Measurements from ENCODE around the gene CDH22.

Gene CDH22

GRCh38 chr20:46311039-46311650 is 2.8 kb upstream of the CDH22 start:
- no peak overlapping the region for H3K4me3 ChIP-seq (ENCODE audit: low read depth, low read length)
- TF ChIP-seq CTCF (IDR thresholded peaks at IDR 0.05; ENCODE audit: borderline replicate concordance, insufficient read depth, low read depth, low read length) = no peak

GRCh38 chr20:46309945-46310344 is 1.6 kb upstream of the CDH22 start:
- TF ChIP-seq CTCF (IDR thresholded peaks at IDR 0.05; ENCODE audit: borderline replicate concordance, insufficient read depth, low read depth, low read length) = no peak
- no peak overlapping the region for H3K4me3 ChIP-seq (ENCODE audit: low read depth, low read length)

DNA sequence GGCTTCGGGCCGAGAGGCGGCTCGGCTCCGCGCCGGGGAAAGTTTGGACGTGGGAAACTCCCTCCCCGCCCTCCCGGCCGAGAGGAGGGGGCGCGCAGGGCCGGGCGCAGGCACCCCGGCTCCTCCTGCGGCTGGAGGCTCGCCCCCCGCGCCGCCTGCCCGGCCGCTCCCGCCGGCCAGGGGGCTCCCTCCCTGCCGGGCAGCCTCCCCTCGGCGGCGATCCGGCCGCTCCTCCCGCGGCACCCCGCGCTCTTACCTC is 370 bp downstream of the CDH22 start:
- no peak for TF ChIP-seq CTCF (IDR thresholded peaks at IDR 0.05; ENCODE audit: borderline replicate concordance, insufficient read depth, low read depth, low read length)
- no peak overlapping the region for H3K4me3 ChIP-seq (ENCODE audit: low read depth, low read length)

GRCh38 chr20:46307139-46307998 is 929 bp downstream of the CDH22 start:
- no peak overlapping the region for H3K4me3 ChIP-seq (ENCODE audit: low read depth, low read length)
- peak; percentile 95 for TF ChIP-seq CTCF (IDR thresholded peaks at IDR 0.05; ENCODE audit: borderline replicate concordance, insufficient read depth, low read depth, low read length)

GRCh38 chr20:46306743-46307138 is 1.6 kb downstream of the CDH22 start:
- no peak overlapping the region for H3K4me3 ChIP-seq (ENCODE audit: low read depth, low read length)
- no peak for TF ChIP-seq CTCF (IDR thresholded peaks at IDR 0.05; ENCODE audit: borderline replicate concordance, insufficient read depth, low read depth, low read length)

DNA sequence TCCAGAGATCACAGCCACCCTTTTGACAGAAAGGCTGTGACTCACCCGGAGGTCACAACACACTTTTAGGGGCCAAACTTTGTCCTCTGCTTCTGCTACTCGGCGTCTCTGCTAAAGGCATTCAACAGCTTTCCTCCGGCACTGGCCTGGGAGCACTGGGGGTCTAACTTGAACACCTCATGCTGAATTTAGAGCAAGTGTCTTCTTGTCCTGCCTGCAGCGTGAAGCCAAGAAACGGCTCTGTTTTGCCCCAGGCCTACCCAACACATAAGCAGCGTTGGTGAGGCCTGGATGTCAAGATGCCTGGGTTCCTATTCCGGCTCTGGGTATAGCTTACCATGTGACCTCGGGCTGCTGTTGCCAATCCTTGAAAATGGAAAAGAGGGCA is 2.3 kb downstream of the CDH22 start:
- no peak for TF ChIP-seq CTCF (IDR thresholded peaks at IDR 0.05; ENCODE audit: borderline replicate concordance, insufficient read depth, low read depth, low read length)
- H3K4me3 ChIP-seq (ENCODE audit: low read depth, low read length) = no peak overlapping the region

Data from GM12875 (cell line).